Activated T-cell treated with anti-CD3 and anti-CD28 coated beads for 4 hours (primary cell): ENCODE data around the gene PSG5.
"Not testable (repeated sequence)": the region's sequence is repeated elsewhere in the genome, so short reads cannot be mapped to it uniquely, and the experiment has no call there.

ENCODE experiments used
- DNase-seq: peaks from one replicate; pipeline ENCODE4 v3.0.0-alpha.2; 2020

Gene PSG5

DNA sequence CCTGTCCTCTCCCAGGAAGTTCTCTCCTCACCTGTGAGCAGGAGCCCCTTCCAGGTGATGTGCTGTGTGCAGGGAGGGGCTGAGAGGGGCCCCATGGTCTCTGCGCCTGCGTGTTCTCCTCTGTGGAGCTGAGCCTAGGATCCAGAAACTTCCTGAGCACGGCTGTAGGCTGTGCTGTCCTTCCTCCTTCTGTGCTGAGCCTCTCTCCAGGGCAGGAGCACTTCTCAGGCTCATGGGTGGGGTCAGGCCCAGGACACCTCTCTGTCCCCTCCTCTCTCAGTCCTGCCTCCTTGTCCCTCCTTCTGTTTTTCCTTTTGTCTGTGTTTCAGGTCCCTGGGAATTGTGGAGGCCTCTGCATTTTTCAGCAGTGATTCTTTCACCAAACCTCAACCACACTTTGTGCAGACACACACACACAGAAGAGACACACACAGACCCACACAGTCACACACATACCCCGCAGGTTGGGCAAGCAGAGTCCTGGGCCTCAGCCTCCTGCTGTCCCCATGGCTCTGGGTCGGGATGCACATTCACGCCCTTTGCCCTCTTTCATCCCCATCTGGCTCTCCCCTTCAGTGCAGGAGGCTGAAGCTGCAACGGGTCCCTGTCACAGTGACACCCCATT is at the start of gene PSG5:
Gene PSG5 (minus strand): TSS at position 226 of the 625 bp plus-strand sequence. CDS start 131 bp downstream, at position 95.
- DNase-seq = not testable (repeated sequence)

- not testable (repeated sequence) for DNase-seq
Measured at GRCh38 chr19:43235686-43236085, 49.4 kb upstream of the PSG5 start.

DNA sequence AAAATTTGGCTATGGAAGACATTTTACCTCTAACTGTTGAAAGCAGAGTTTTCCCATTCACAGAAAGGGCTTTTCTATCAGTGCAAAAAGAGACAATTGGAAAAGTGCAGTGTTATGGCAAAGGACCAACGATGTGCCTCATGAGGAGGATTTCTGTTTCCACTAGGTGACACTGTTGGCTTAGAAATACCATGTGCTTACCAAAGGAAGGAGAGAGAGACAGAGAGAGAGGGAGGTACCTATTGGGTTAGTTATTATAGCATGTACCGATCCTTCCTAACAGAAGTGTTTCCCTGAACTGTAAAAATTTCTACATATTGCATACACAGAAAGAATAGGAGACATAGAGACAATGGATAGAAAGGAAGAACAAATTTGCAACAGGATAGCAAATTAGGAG is 43.0 kb upstream of the PSG5 start:
- DNase-seq = no peak

GRCh38 chr19:43228730-43229129 is 42.4 kb upstream of the PSG5 start:
- DNase-seq = not testable (repeated sequence)

DNA sequence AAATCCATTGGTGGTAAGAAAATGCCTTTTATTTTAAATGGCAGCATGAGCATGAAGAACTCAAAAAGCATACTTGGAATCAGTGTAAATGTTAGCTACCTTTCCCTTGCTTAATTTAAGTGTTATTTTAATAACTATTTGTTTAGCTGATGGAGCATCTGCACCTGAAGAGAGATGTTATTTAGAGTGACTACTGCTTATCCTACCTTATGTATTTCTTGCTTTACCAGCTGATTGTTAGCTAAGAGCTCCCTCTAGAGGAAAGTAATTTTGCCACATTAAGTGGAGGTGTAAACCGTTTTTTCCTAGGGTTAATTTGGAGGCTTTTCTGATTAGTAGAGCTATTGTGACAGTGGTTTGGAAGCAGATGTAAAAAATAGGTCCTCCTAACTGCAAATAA is 40.6 kb upstream of the PSG5 start:
- not testable (repeated sequence) for DNase-seq

DNA sequence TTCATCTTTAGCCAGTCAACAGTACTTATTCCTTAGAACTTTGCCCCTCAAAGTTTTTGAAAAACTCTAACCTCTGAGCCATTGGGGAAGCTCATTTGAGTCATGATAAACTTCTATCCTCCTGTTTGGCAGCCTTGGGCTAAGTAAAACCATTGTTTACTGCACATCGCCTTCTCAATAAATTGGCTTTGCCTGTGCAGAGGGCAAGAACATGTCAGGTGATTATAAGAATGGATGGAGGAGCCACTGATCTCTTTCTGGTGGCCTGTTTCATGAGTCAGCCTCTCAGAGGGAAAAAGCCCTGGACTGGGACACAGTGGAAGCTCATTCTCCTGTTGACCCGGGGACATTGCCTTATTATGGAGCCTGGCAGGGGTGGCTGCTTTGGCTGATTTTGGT is 38.5 kb upstream of the PSG5 start:
- DNase-seq = no peak

- DNase-seq = not testable (repeated sequence)
Measured at GRCh38 chr19:43224201-43224854, 38.0 kb upstream of the PSG5 start.

DNA sequence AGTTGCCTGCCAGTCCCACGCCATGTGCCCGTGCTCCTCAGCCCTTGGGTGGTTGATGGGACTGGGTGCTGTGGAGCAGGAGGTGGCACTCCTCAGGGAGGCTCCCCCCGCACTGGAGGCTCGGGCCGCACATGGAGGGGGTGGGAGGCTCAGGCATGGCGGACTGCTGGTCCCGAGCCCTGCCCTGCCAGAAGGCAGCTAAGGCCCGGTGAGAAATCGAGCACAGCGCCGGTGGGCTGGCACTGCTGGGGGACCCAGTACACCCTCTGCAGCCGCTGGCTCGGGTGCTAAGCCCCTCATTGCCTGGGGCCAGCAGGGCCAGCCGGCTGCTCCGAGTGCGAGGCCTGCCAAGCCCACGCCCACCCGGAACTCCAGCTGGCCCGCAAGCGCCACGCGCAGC is 35.6 kb upstream of the PSG5 start:
- DNase-seq = not testable (repeated sequence)

DNA sequence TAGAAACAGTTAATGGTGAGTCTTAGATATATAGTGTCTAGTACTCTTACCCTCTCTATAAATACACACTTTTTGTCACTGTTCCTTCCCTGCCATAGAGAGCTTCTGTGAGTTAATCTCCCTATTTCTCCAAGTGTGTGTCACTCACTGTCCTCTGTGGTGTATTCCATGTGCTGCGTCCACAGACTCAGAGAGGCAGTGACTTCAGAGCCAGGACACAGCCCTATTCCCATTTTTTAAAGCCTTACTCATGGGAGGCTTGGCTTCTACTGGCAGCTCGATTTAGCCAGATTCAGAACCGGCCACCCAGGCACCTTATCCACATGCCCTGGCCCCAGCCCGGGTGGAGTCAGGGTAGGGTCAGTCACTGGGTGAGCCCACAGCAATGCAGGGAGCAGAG is 32.8 kb upstream of the PSG5 start:
- not testable (repeated sequence) for DNase-seq

DNA sequence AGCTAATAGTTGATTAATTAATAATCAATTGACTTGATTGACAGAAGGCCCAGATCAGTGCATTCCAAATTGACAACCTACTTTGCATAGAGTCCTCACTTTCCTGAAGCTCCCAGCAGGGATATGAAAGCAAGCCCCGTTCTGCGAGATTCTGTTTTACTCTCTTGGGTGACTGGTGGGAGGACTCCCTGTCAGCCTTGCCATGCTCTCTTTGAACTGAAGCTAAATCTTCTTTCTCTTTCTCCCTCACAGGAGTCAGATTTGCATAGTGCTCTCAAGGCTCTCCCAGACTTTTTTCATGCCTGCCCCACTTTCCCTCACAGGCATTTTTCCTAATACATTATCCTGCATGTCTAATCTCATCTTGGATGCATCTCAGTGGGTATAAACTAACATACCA is 29.5 kb upstream of the PSG5 start:
- not testable (repeated sequence) for DNase-seq

DNA sequence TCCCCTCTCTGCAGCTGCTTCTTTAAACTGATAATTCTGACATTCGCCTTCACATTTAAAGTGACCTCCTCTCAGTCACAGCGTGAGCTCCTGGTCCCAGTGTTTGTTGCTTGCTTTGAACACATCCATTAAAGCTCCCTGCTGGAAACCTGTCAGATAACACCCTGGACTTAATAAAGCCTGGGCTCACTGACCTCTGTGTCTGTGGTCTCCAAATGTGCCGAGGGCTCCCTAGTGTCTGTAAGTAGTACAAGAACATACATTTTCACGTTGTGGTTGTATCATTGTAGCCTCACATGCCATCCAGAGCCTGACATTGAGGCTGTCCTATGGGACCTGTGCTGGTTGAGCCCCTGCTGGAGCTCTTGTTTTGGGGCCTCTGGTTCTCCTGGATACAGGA is 21.7 kb upstream of the PSG5 start:
- no peak for DNase-seq

- DNase-seq = not testable (repeated sequence)
Measured at GRCh38 chr19:43207174-43207573, 20.8 kb upstream of the PSG5 start.

- DNase-seq = not testable (repeated sequence)
Measured at GRCh38 chr19:43205471-43206105, 19.3 kb upstream of the PSG5 start, which contains the start of gene PSG4. TSS of gene PSG4 (minus strand) at chr19:43205638. CDS start at chr19:43205536, 102 bp downstream.

- not testable (repeated sequence) for DNase-seq
Measured at GRCh38 chr19:43203611-43204010, 17.3 kb upstream of the PSG5 start.

GRCh38 chr19:43201891-43202290 is 15.6 kb upstream of the PSG5 start:
- not testable (repeated sequence) for DNase-seq

GRCh38 chr19:43201337-43201801 is 15.0 kb upstream of the PSG5 start:
- DNase-seq = not testable (repeated sequence)

GRCh38 chr19:43198686-43199419 is 12.5 kb upstream of the PSG5 start:
- not testable (repeated sequence) for DNase-seq

- DNase-seq = not testable (repeated sequence)
Measured at GRCh38 chr19:43197666-43198397, 11.5 kb upstream of the PSG5 start.

- not testable (repeated sequence) for DNase-seq
Measured at GRCh38 chr19:43194397-43194796, 8.1 kb upstream of the PSG5 start.

GRCh38 chr19:43192381-43193155 is 6.2 kb upstream of the PSG5 start:
- DNase-seq = not testable (repeated sequence)

DNA sequence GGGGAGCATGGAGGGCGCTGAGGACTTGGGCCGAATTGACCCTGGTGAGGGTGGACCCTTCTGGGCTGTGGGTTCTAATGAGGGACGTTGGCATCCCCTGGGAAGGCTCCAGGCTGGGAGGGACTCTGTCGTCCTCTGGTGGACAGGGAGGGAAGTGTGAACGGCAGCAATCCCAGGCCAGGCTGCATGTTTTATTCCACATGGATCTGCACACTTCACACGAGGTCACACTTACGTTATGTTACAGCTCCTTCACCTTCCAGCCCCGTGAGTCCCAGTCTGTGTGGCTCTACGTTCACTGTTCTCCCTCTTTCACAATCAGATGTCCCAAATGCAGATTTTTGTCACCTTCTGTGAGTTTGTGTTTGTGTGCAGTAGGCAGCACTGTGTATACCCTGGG is 1.8 kb upstream of the PSG5 start:
- DNase-seq = not testable (repeated sequence)
